ENCODE results near the gene KIF1B.

KIF1B gene

GRCh38 chr1:10236405-10237156, 26.2 kb downstream of the KIF1B start:
- TF ChIP-seq TCF4 (CRISPR knock-in tag; IDR thresholded peaks at IDR 0.05; ENCODE audit: borderline replicate concordance) (no peak), PPARA (CRISPR knock-in tag; IDR thresholded peaks at IDR 0.05; ENCODE audit: borderline replicate concordance) (no peak), ARNTL (CRISPR knock-in tag; IDR thresholded peaks at IDR 0.05; ENCODE audit: borderline replicate concordance, low read depth) (no peak), TOX (CRISPR knock-in tag; IDR thresholded peaks at IDR 0.05; ENCODE audit: borderline replicate concordance) (no peak), CREB5 (CRISPR knock-in tag; IDR thresholded peaks at IDR 0.05; ENCODE audit: low read depth) (no peak), SNAI2 (CRISPR knock-in tag; IDR thresholded peaks at IDR 0.05) (no peak), ISL1 (CRISPR knock-in tag; IDR thresholded peaks at IDR 0.05) (no peak), ZNF70 (CRISPR knock-in tag; IDR thresholded peaks at IDR 0.05) (no peak)
- ATAC-seq, result peak; percentile 75; the same call in 2 of the 3 replicates

- no peak for ATAC-seq
- TF ChIP-seq ZFP30 (CRISPR knock-in tag; IDR thresholded peaks at IDR 0.05) (no peak), ZFP3 (CRISPR knock-in tag; IDR thresholded peaks at IDR 0.05) (no peak), ISL1 (CRISPR knock-in tag; IDR thresholded peaks at IDR 0.05) (no peak), RARB (CRISPR knock-in tag; IDR thresholded peaks at IDR 0.05) (no peak), ZC3H10 (CRISPR knock-in tag; IDR thresholded peaks at IDR 0.05) (no peak), ZNF565 (CRISPR knock-in tag; conservative IDR thresholded peaks at IDR 0.05; ENCODE audit: low read depth) (no peak), ZNF70 (CRISPR knock-in tag; IDR thresholded peaks at IDR 0.05) (no peak), CREB5 (CRISPR knock-in tag; IDR thresholded peaks at IDR 0.05; ENCODE audit: low read depth) (no peak), POU6F1 (CRISPR knock-in tag; IDR thresholded peaks at IDR 0.05; ENCODE audit: borderline replicate concordance, low read depth) (no peak), TOX (CRISPR knock-in tag; IDR thresholded peaks at IDR 0.05; ENCODE audit: borderline replicate concordance) (no peak), TCF4 (CRISPR knock-in tag; IDR thresholded peaks at IDR 0.05; ENCODE audit: borderline replicate concordance) (no peak), SNAI2 (CRISPR knock-in tag; IDR thresholded peaks at IDR 0.05) (no peak), CSRNP3 (CRISPR knock-in tag; IDR thresholded peaks at IDR 0.05) (no peak), CSDC2 (CRISPR knock-in tag; IDR thresholded peaks at IDR 0.05) (no peak), PATZ1 (CRISPR knock-in tag; IDR thresholded peaks at IDR 0.05; ENCODE audit: borderline replicate concordance) (no peak), TSHZ2 (CRISPR knock-in tag; IDR thresholded peaks at IDR 0.05) (no peak), ESRRG (CRISPR knock-in tag; IDR thresholded peaks at IDR 0.05) (no peak), ARNTL (CRISPR knock-in tag; IDR thresholded peaks at IDR 0.05; ENCODE audit: borderline replicate concordance, low read depth) (no peak), BACH2 (CRISPR knock-in tag; IDR thresholded peaks at IDR 0.05; ENCODE audit: borderline replicate concordance) (no peak), ZNF8 (CRISPR knock-in tag; IDR thresholded peaks at IDR 0.05) (no peak)
Measured at GRCh38 chr1:10237157-10237539, 26.8 kb downstream of the KIF1B start.

Measured in SK-N-SH treated with all-trans-retinoic acid at 6 μM for 48 hours (cell line).